Measurements from ENCODE around the gene CTDSP1. TPM values are rescaled to one million over a fixed set of nuclear protein-coding genes. Genes with fewer than 3 reads are reported as not detected.

Gene CTDSP1
- total and polyA plus RNA-seq, 2 donors, result 58.2 to 91.9 TPM

DNA sequence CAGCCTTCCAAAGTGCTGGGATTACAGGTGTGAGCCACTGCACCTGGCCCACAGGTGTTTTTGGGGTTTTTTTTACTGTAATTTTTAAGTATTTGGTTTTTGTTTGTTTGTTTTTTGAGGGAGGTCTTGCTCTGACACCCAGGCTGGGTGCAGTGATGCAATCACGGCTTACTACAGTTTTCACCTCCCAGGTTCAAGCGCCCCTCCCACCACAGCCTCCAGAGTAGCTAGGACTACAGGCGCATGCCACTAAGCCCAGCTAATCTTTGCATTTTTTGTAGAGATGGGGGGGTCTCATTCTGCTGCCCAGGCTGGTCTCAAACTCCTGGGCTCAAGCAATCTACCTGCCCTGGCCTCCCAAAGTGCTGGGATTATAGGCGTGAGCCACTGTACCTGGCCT is 24.9 kb upstream of the CTDSP1 start:
- Histone ChIP-seq H3K4me3 (ENCODE audit: low read length in 2 of 2) (no peak overlapping the region), H3K27ac (ENCODE audit: low read depth in 1 of 2, low read length in 1 of 2) (no peak overlapping the region), H3K27me3 (ENCODE audit: control insufficient read depth in 2 of 2, insufficient read depth in 1 of 2, low read length in 1 of 2) (no peaks in the 10 kb centered on the region), H3K36me3 (ENCODE audit: control insufficient read depth in 2 of 2, insufficient read depth in 2 of 2, low read length in 1 of 2) (no peaks in the 10 kb centered on the region), H3K4me1 (ENCODE audit: control insufficient read depth in 2 of 2, insufficient read depth in 2 of 2, low read length in 2 of 2) (peaks cover 0 to 13% of the 10 kb centered on the region in 2 donors), H3K9me3 (ENCODE audit: control insufficient read depth in 2 of 2, insufficient read depth in 1 of 2, low read length in 1 of 2) (no peaks in the 10 kb centered on the region)
- 95% methylated on average over 4 of the region's 4 CpGs for WGBS
- no peak for DNase-seq (ENCODE audit: low read depth in 6 of 9, low spot score in 9 of 9)

DNA sequence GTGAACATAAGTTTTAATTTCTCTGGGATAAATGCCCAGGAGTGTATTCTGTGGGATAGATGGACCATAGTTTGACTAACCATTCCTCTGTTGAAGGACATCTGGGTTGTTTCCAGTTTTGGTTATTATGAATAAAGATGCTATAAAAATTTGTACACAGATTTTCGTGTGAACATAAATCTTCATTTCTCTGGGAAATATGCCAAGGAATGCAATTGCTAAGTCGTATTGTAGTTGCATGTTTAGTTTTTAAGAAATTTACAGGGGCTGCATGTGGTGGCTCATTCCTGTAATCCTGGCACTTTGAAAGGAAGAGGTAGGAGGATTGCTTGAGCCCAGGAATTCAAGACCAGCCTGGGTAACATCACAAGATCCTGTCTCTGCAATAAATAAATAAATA is 24.5 kb upstream of the CTDSP1 start:
- WGBS, result 78% methylated on average over 2 of the region's 2 CpGs
- no peaks in the 10 kb centered on the region for H3K36me3 ChIP-seq (ENCODE audit: control insufficient read depth in 2 of 2, insufficient read depth in 2 of 2, low read length in 1 of 2)
- no peaks in the 10 kb centered on the region for H3K27me3 ChIP-seq (ENCODE audit: control insufficient read depth in 2 of 2, insufficient read depth in 1 of 2, low read length in 1 of 2)
- DNase-seq (ENCODE audit: low read depth in 6 of 9, low spot score in 9 of 9), result no peak
- H3K4me3 ChIP-seq (ENCODE audit: low read length in 2 of 2), result no peak overlapping the region
- no peaks in the 10 kb centered on the region for H3K9me3 ChIP-seq (ENCODE audit: control insufficient read depth in 2 of 2, insufficient read depth in 1 of 2, low read length in 1 of 2)
- no peak overlapping the region for H3K27ac ChIP-seq (ENCODE audit: low read depth in 1 of 2, low read length in 1 of 2)
- H3K4me1 ChIP-seq (ENCODE audit: control insufficient read depth in 2 of 2, insufficient read depth in 2 of 2, low read length in 2 of 2), result peaks cover 0 to 11% of the 10 kb centered on the region in 2 donors

GRCh38 chr2:218378053-218378452 is 21.6 kb upstream of the CTDSP1 start:
- Histone ChIP-seq H3K36me3 (ENCODE audit: control insufficient read depth in 2 of 2, insufficient read depth in 2 of 2, low read length in 1 of 2) (no peaks in the 10 kb centered on the region), H3K27ac (ENCODE audit: low read depth in 1 of 2, low read length in 1 of 2) (no peak overlapping the region), H3K27me3 (ENCODE audit: control insufficient read depth in 2 of 2, insufficient read depth in 1 of 2, low read length in 1 of 2) (no peaks in the 10 kb centered on the region), H3K4me3 (ENCODE audit: low read length in 2 of 2) (no peak overlapping the region), H3K9me3 (ENCODE audit: control insufficient read depth in 2 of 2, insufficient read depth in 1 of 2, low read length in 1 of 2) (no peaks in the 10 kb centered on the region), H3K4me1 (ENCODE audit: control insufficient read depth in 2 of 2, insufficient read depth in 2 of 2, low read length in 2 of 2) (no peaks in the 10 kb centered on the region)
- no peak for DNase-seq (ENCODE audit: low read depth in 6 of 9, low spot score in 9 of 9)
- 96% methylated on average over 5 of the region's 5 CpGs for WGBS

DNA sequence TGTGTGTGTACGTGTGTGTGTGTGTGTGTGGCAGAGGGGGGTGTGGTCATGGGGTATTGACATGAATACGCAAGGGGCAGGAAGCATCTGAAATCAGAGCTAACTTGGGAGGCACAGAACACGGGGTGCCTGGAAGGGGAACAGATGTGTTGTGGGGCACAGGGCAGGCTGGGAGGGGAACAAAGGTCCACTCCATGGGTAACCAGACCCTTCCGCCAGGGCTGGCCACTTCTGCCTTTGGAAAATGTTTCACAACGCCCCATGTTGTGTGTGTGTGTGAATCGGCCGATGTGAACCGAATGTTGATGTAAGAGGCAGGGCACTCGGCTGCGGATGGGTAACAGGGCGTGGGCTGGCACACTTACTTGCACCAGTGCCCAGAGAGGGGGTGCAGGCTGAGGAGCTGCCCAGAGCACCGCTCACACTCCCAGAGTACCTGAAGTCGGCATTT is 17.7 kb upstream of the CTDSP1 start, which contains the start of gene SLC11A1:
Gene SLC11A1, plus strand, starts transcription at position 358 of the 451 bp plus-strand sequence. CDS start 96 bp downstream, outside the sequence.
- Histone ChIP-seq H3K27me3 (ENCODE audit: control insufficient read depth in 2 of 2, insufficient read depth in 1 of 2, low read length in 1 of 2) (peaks cover 0 to 6% of the 10 kb centered on the region in 2 donors), H3K4me3 (ENCODE audit: low read length in 2 of 2) (no peak within 1 kb of the TSS), H3K36me3 (ENCODE audit: control insufficient read depth in 2 of 2, insufficient read depth in 2 of 2, low read length in 1 of 2) (no peaks in the 10 kb centered on the region), H3K4me1 (ENCODE audit: control insufficient read depth in 2 of 2, insufficient read depth in 2 of 2, low read length in 2 of 2) (peaks cover 0 to 3% of the 10 kb centered on the region in 2 donors), H3K27ac (ENCODE audit: low read depth in 1 of 2, low read length in 1 of 2) (no peak within 1 kb of the TSS), H3K9me3 (ENCODE audit: control insufficient read depth in 2 of 2, insufficient read depth in 1 of 2, low read length in 1 of 2) (no peaks in the 10 kb centered on the region)
- no peak for DNase-seq (ENCODE audit: low read depth in 6 of 9, low spot score in 9 of 9)
- 88% methylated on average over 13 of the region's 13 CpGs for WGBS

GRCh38 chr2:218382785-218383184 is 16.9 kb upstream of the CTDSP1 start:
- Histone ChIP-seq H3K4me3 (ENCODE audit: low read length in 2 of 2) (no peak overlapping the region), H3K36me3 (ENCODE audit: control insufficient read depth in 2 of 2, insufficient read depth in 2 of 2, low read length in 1 of 2) (no peaks in the 10 kb centered on the region), H3K9me3 (ENCODE audit: control insufficient read depth in 2 of 2, insufficient read depth in 1 of 2, low read length in 1 of 2) (no peaks in the 10 kb centered on the region), H3K27me3 (ENCODE audit: control insufficient read depth in 2 of 2, insufficient read depth in 1 of 2, low read length in 1 of 2) (peaks cover 0 to 14% of the 10 kb centered on the region in 2 donors), H3K27ac (ENCODE audit: low read depth in 1 of 2, low read length in 1 of 2) (no peak overlapping the region), H3K4me1 (ENCODE audit: control insufficient read depth in 2 of 2, insufficient read depth in 2 of 2, low read length in 2 of 2) (peaks cover 2 to 8% of the 10 kb centered on the region in 2 donors)
- DNase-seq (ENCODE audit: low read depth in 6 of 9, low spot score in 9 of 9), result no peak
- 95% methylated on average over 6 of the region's 6 CpGs for WGBS

- WGBS, result 94% methylated on average over 10 of the region's 10 CpGs
- Histone ChIP-seq H3K27me3 (ENCODE audit: control insufficient read depth in 2 of 2, insufficient read depth in 1 of 2, low read length in 1 of 2) (peaks cover 0 to 22% of the 10 kb centered on the region in 2 donors), H3K27ac (ENCODE audit: low read depth in 1 of 2, low read length in 1 of 2) (no peak overlapping the region), H3K4me3 (ENCODE audit: low read length in 2 of 2) (no peak overlapping the region), H3K9me3 (ENCODE audit: control insufficient read depth in 2 of 2, insufficient read depth in 1 of 2, low read length in 1 of 2) (no peaks in the 10 kb centered on the region), H3K36me3 (ENCODE audit: control insufficient read depth in 2 of 2, insufficient read depth in 2 of 2, low read length in 1 of 2) (no peaks in the 10 kb centered on the region), H3K4me1 (ENCODE audit: control insufficient read depth in 2 of 2, insufficient read depth in 2 of 2, low read length in 2 of 2) (peaks cover 2 to 9% of the 10 kb centered on the region in 2 donors)
- no peak for DNase-seq (ENCODE audit: low read depth in 6 of 9, low spot score in 9 of 9)
Observed at GRCh38 chr2:218383892-218384519, 15.7 kb upstream of the CTDSP1 start.

DNA sequence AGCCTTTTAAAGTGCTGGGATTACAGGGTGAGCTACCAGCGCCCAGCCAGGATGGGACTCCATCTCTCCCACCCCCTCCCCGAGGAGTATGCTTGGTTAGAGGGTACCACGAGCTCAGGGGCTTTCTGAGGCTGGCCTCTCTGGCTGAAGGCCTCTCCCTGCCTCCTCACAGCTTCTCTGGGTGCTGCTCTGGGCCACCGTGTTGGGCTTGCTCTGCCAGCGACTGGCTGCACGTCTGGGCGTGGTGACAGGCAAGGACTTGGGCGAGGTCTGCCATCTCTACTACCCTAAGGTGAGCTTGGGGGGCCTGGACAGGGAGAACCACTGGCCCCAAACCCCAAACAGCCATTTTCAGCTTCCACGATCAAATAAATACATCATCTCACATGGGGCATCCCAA is 14.7 kb upstream of the CTDSP1 start:
- Histone ChIP-seq H3K4me3 (ENCODE audit: low read length in 2 of 2) (no peak overlapping the region), H3K36me3 (ENCODE audit: control insufficient read depth in 2 of 2, insufficient read depth in 2 of 2, low read length in 1 of 2) (no peaks in the 10 kb centered on the region), H3K27me3 (ENCODE audit: control insufficient read depth in 2 of 2, insufficient read depth in 1 of 2, low read length in 1 of 2) (peaks cover 0 to 22% of the 10 kb centered on the region in 2 donors), H3K27ac (ENCODE audit: low read depth in 1 of 2, low read length in 1 of 2) (no peak overlapping the region), H3K4me1 (ENCODE audit: control insufficient read depth in 2 of 2, insufficient read depth in 2 of 2, low read length in 2 of 2) (peaks cover 2 to 9% of the 10 kb centered on the region in 2 donors), H3K9me3 (ENCODE audit: control insufficient read depth in 2 of 2, insufficient read depth in 1 of 2, low read length in 1 of 2) (no peaks in the 10 kb centered on the region)
- WGBS, result 93% methylated on average over 9 of the region's 9 CpGs
- DNase-seq (ENCODE audit: low read depth in 6 of 9, low spot score in 9 of 9), result no peak

DNA sequence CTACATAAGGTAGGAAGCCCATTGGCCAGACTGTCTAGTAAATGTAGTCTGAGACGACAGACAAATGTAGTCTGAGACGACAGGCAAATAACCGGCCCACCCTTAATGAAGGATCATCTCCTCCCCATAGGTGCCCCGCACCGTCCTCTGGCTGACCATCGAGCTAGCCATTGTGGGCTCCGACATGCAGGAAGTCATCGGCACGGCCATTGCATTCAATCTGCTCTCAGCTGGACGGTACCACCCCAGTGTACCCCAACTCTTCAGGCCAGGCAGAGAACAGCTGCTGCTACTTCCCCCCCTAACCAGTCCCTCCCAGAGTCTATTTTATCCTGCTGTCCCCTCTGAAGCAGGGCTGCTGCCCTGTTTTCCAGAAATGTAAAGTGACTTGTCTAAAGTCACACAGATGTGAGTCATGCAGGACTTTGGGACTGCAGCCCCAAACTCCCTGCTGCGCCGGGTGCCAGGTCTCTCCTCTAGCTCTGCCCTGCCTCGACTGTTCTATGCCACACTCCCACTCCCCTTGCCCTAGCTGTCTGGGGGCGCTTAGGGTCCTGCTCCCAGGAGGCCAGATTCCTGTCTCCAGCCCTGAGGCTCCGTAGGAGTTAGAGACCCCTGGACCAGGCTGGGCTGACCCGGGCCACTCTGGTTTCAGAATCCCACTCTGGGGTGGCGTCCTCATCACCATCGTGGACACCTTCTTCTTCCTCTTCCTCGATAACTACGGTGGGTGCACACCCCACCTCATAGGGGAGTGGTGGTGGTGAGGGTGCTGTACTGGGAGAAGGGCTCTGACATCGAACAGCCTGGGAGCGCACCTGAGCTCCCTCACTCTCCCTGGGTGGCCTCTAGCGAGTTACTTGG is 12.9 kb upstream of the CTDSP1 start:
- DNase-seq (ENCODE audit: low read depth in 6 of 9, low spot score in 9 of 9), result no peak
- 87% methylated on average over 23 of the region's 23 CpGs for WGBS
- H3K27me3 ChIP-seq (ENCODE audit: control insufficient read depth in 2 of 2, insufficient read depth in 1 of 2, low read length in 1 of 2), result peaks cover 0 to 22% of the 10 kb centered on the region in 2 donors
- H3K4me1 ChIP-seq (ENCODE audit: control insufficient read depth in 2 of 2, insufficient read depth in 2 of 2, low read length in 2 of 2), result peaks cover 2 to 9% of the 10 kb centered on the region in 2 donors
- no peak overlapping the region for H3K4me3 ChIP-seq (ENCODE audit: low read length in 2 of 2)
- no peaks in the 10 kb centered on the region for H3K9me3 ChIP-seq (ENCODE audit: control insufficient read depth in 2 of 2, insufficient read depth in 1 of 2, low read length in 1 of 2)
- H3K27ac ChIP-seq (ENCODE audit: low read depth in 1 of 2, low read length in 1 of 2), result no peak overlapping the region
- H3K36me3 ChIP-seq (ENCODE audit: control insufficient read depth in 2 of 2, insufficient read depth in 2 of 2, low read length in 1 of 2), result no peaks in the 10 kb centered on the region

Measured in thymus (tissue), 11 donors.